ENCODE data around the gene ZBTB20.

ZBTB20 gene

GRCh38 chr3:114953800-114954199 lies 193.3 kb downstream of the ZBTB20 start:
- in situ Hi-C loops (cut with MboI; ENCODE audit: low pct_unique_long_range_greater_than_20kb, low sequenced_read_pairs) = no loop called here
- DNase-seq = no peak

- in situ Hi-C loops (cut with MboI; ENCODE audit: low pct_unique_long_range_greater_than_20kb, low sequenced_read_pairs) = no loop called here
- DNase-seq = no peak
Observed at GRCh38 chr3:114953215-114953799, 193.8 kb downstream of the ZBTB20 start.

- in situ Hi-C loops (cut with MboI; ENCODE audit: low pct_unique_long_range_greater_than_20kb, low sequenced_read_pairs) = no loop called here
- DNase-seq = peak; percentile 21
Observed at GRCh38 chr3:114942773-114943172, 204.3 kb downstream of the ZBTB20 start.

GRCh38 chr3:114941626-114942309 lies 205.3 kb downstream of the ZBTB20 start:
- in situ Hi-C loops (cut with MboI; ENCODE audit: low pct_unique_long_range_greater_than_20kb, low sequenced_read_pairs) = no loop called here
- DNase-seq = no peak

GRCh38 chr3:114939920-114940319 lies 207.2 kb downstream of the ZBTB20 start:
- in situ Hi-C loops (cut with MboI; ENCODE audit: low pct_unique_long_range_greater_than_20kb, low sequenced_read_pairs) = no loop called here
- DNase-seq = no peak

- in situ Hi-C loops (cut with MboI; ENCODE audit: low pct_unique_long_range_greater_than_20kb, low sequenced_read_pairs) = no loop called here
- no peak for DNase-seq
Observed at GRCh38 chr3:114933407-114933806, 213.7 kb downstream of the ZBTB20 start.

GRCh38 chr3:114929971-114930732 lies 216.9 kb downstream of the ZBTB20 start:
- in situ Hi-C loops (cut with MboI; ENCODE audit: low pct_unique_long_range_greater_than_20kb, low sequenced_read_pairs) = no loop called here
- no peak for DNase-seq

GRCh38 chr3:114928989-114929640 lies 218.0 kb downstream of the ZBTB20 start:
- in situ Hi-C loops (cut with MboI; ENCODE audit: low pct_unique_long_range_greater_than_20kb, low sequenced_read_pairs) = no loop called here

GRCh38 chr3:114904633-114905032 lies 242.5 kb downstream of the ZBTB20 start:
- peak; percentile 74 for DNase-seq

More at GRCh38 chr3:114928989-114929640, 218.0 kb downstream of the ZBTB20 start:
- no peak for DNase-seq

GRCh38 chr3:114903213-114903612 lies 243.9 kb downstream of the ZBTB20 start:
- peak; percentile 54 for DNase-seq
- in situ Hi-C loops (cut with MboI; ENCODE audit: low pct_unique_long_range_greater_than_20kb, low sequenced_read_pairs) = no loop called here

More at GRCh38 chr3:114904633-114905032, 242.5 kb downstream of the ZBTB20 start:
- in situ Hi-C loops (cut with MboI; ENCODE audit: low pct_unique_long_range_greater_than_20kb, low sequenced_read_pairs) = no loop called here

- no peak for DNase-seq
Observed at GRCh38 chr3:114902691-114903101, 244.4 kb downstream of the ZBTB20 start.

GRCh38 chr3:114900908-114901307 lies 246.2 kb downstream of the ZBTB20 start:
- in situ Hi-C loops (cut with MboI; ENCODE audit: low pct_unique_long_range_greater_than_20kb, low sequenced_read_pairs) = no loop called here
- DNase-seq = no peak

More at GRCh38 chr3:114902691-114903101, 244.4 kb downstream of the ZBTB20 start:
- in situ Hi-C loops (cut with MboI; ENCODE audit: low pct_unique_long_range_greater_than_20kb, low sequenced_read_pairs) = no loop called here

- in situ Hi-C loops (cut with MboI; ENCODE audit: low pct_unique_long_range_greater_than_20kb, low sequenced_read_pairs) = no loop called here
- DNase-seq = no peak
Observed at GRCh38 chr3:114899186-114899931, 247.7 kb downstream of the ZBTB20 start.

GRCh38 chr3:114896978-114897377 lies 250.1 kb downstream of the ZBTB20 start:
- in situ Hi-C loops (cut with MboI; ENCODE audit: low pct_unique_long_range_greater_than_20kb, low sequenced_read_pairs) = no loop called here
- DNase-seq = no peak

GRCh38 chr3:114893361-114893760 lies 253.7 kb downstream of the ZBTB20 start:
- in situ Hi-C loops (cut with MboI; ENCODE audit: low pct_unique_long_range_greater_than_20kb, low sequenced_read_pairs) = no loop called here

GRCh38 chr3:114892880-114893279 lies 254.2 kb downstream of the ZBTB20 start:
- no peak for DNase-seq
- in situ Hi-C loops (cut with MboI; ENCODE audit: low pct_unique_long_range_greater_than_20kb, low sequenced_read_pairs) = no loop called here

More at GRCh38 chr3:114893361-114893760, 253.7 kb downstream of the ZBTB20 start:
- no peak for DNase-seq

- in situ Hi-C loops (cut with MboI; ENCODE audit: low pct_unique_long_range_greater_than_20kb, low sequenced_read_pairs) = no loop called here
- DNase-seq = no peak
Observed at GRCh38 chr3:114892131-114892879, 254.8 kb downstream of the ZBTB20 start.

- in situ Hi-C loops (cut with MboI; ENCODE audit: low pct_unique_long_range_greater_than_20kb, low sequenced_read_pairs) = no loop called here
- no peak for DNase-seq
Observed at GRCh38 chr3:114887806-114888205, 259.3 kb downstream of the ZBTB20 start.
